Subcutaneous abdominal adipose tissue (tissue), 5 donors: Measurements from ENCODE around the gene RIPOR2.
A peak's percentile ranks its signal among the peaks of the same experiment; 100 is the strongest.

Source experiments
- H3K27ac ChIP-seq: one replicate; pipeline ENCODE4 v1.7.0; 2013; ENCODE audit warnings: low read depth, mild to moderate bottlenecking, inconsistent platforms, low read length, moderate library complexity
- H3K27me3 ChIP-seq, 5 donors: one replicate each; pipeline ENCODE4 v1.7.0; 2013; ENCODE audit warnings: low read length in 5 of 5, inconsistent platforms in 1 of 5; ENCODE audit not compliant: control insufficient read depth in 5 of 5, insufficient read depth in 4 of 5
- H3K36me3 ChIP-seq, 5 donors: one replicate each; pipeline ENCODE4 v1.7.0; 2013; ENCODE audit warnings: low read length in 5 of 5; ENCODE audit not compliant: control insufficient read depth in 5 of 5, insufficient read depth in 5 of 5
- H3K4me1 ChIP-seq, 5 donors: one replicate each; pipeline ENCODE4 v1.7.0; 2013; ENCODE audit warnings: low read length in 5 of 5, mild to moderate bottlenecking in 3 of 5, moderate library complexity in 1 of 5; ENCODE audit not compliant: control insufficient read depth in 5 of 5, insufficient read depth in 5 of 5
- H3K4me3 ChIP-seq, 5 donors: one replicate each; pipeline ENCODE4 v1.7.0; 2013; ENCODE audit warnings: low read length in 5 of 5, low read depth in 1 of 5
- H3K9ac ChIP-seq, 5 donors: one replicate each; pipeline ENCODE4 v1.7.0; 2013; ENCODE audit warnings: low read length in 5 of 5, mild to moderate bottlenecking in 4 of 5, moderate library complexity in 3 of 5
- H3K9me3 ChIP-seq, 5 donors: one replicate each; pipeline ENCODE4 v1.7.0; 2013; ENCODE audit warnings: low read length in 5 of 5; ENCODE audit not compliant: control insufficient read depth in 5 of 5
- donor health status: healthy.
- donor health status: healthy.
- donor health status: healthy.
- donor health status: healthy.
- donor health status: healthy.

The RIPOR2 gene

DNA sequence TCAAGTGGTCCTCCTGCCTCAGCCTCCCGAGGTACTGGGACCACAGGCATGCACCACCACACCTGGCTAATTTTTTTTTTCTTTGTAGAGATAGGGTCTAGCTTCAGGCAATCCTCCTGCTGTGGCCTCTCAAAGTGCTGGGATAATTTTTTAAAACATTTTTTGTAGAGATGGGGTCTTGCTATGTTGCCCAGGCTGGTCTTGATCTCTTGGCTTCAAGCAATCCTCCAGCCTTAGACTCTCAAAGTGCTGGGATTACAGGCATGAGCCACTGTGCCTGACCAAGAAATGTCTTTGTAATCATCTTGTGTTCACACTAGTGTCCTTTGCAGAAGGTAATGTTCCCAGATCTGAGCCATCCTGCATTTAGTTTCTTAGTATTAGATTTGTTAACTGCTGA is 61.6 kb downstream of the RIPOR2 start:
- no peak overlapping the region for H3K27ac ChIP-seq
- H3K9me3 ChIP-seq: peaks cover 0 to 8% (median 5%) of the 10 kb centered on the region in 5 donors
- H3K27me3 ChIP-seq: no peaks in the 10 kb centered on the region
- H3K4me3 ChIP-seq: no peak overlapping the region
- H3K4me1 ChIP-seq: peaks cover 0 to 3% (median 0%) of the 10 kb centered on the region in 5 donors
- H3K9ac ChIP-seq: no peak overlapping the region
- H3K36me3 ChIP-seq: peaks cover 0 to 2% (median 0%) of the 10 kb centered on the region in 5 donors

DNA sequence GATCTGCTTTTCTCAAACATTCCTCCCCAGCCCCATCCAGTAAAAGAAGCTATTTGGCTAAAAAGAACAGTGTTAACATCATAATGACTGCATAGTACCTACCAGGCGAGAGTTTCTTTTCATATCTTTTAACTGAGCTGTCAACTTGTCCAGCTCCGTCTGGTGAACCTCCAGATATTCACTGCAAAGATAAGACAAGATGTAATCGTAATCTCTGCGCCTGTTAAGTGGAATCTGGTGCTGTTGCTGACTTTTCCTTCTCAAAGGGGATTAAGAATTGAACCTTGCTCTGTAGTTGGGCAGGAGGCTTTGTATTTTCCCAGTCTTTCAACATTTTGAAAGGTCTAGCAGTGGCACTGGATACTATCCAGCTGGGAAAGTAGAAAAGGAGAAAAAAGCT is 63.0 kb downstream of the RIPOR2 start:
- H3K4me1 ChIP-seq: peaks cover 0 to 3% (median 0%) of the 10 kb centered on the region in 5 donors
- H3K9me3 ChIP-seq: peaks cover 0 to 6% (median 5%) of the 10 kb centered on the region in 5 donors
- peaks cover 0 to 2% (median 0%) of the 10 kb centered on the region in 5 donors for H3K36me3 ChIP-seq
- H3K4me3 ChIP-seq: no peak overlapping the region
- no peaks in the 10 kb centered on the region for H3K27me3 ChIP-seq
- no peak overlapping the region for H3K9ac ChIP-seq
- no peak overlapping the region for H3K27ac ChIP-seq

DNA sequence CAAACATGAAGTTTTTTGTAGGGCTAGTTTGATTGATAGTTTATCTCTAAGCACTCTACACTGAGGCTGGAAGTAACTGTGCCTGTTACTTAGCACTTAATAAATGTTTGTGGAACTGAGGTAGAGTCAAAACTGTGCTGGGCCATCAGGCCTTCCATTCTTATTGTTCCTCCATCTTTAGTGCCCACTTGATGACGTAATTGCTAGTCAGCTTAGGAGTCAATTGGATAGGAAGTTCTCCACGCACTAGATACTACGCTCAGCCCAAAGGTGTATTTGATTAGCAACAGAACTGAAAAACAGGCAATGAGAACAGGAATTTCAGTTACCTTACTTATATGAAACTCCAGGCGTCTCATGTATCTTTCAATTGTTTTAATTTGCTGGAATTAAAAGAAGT is 67.0 kb downstream of the RIPOR2 start:
- no peaks in the 10 kb centered on the region for H3K27me3 ChIP-seq
- no peaks in the 10 kb centered on the region for H3K9me3 ChIP-seq
- H3K36me3 ChIP-seq: peaks cover 0 to 2% (median 0%) of the 10 kb centered on the region in 5 donors
- H3K27ac ChIP-seq: no peak overlapping the region
- H3K9ac ChIP-seq: no peak overlapping the region
- H3K4me3 ChIP-seq: no peak overlapping the region
- peaks cover 0 to 11% (median 6%) of the 10 kb centered on the region in 5 donors for H3K4me1 ChIP-seq

DNA sequence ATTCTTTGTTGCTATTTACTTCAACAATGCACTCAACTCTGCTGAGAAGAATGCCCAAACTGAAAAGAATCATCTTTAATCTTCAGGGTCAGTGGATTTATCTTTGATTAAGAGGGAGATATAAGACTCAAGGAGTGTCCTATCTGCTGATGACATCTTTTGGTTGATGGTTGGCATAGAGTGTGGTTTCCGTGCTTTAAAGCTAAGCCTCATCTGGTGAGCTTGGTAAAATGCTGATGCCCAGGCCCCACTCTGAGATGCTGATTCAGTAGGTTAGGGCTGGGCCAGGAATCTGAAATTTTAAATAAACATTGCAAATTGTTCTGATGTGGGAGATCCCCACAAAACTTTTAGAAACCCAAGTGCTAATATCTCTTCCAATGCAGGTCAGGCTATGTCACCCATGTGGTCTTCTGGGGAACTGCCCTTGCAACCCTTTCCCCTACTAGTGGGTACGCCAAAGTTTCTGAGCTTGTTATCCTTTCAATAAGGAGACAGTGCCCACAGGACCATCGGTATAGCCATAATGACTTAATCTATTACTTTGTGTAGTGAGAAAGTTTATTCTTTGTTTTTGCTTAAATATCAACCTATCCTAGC is 68.6 kb downstream of the RIPOR2 start:
- Histone ChIP-seq H3K27me3 (no peaks in the 10 kb centered on the region), H3K9me3 (no peaks in the 10 kb centered on the region), H3K9ac (no peak overlapping the region), H3K4me1 (peaks cover 0 to 11% (median 6%) of the 10 kb centered on the region in 5 donors), H3K4me3 (no peak overlapping the region), H3K27ac (no peak overlapping the region), H3K36me3 (peaks cover 0 to under 1% (median 0%) of the 10 kb centered on the region in 5 donors)

DNA sequence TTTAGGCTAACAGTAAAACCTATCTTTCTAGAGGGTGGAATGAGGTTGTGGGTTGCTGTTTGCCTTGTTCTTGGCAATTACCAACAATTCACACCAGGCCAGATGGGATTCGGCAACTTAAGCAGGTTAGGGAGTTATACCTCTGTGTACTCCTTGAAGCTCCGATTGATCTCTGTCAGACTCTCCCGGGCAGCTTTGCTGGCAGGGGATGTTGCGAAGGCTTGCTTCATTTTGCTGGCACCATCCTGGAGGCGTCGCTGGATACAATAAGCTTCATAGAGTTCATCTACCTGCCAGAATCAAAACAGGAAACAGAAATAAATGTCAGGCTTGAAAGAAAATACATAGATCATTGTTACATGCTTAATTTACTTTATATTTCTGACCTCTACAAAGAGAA is 70.6 kb downstream of the RIPOR2 start:
- H3K36me3 ChIP-seq: peaks cover 0 to 4% (median 0%) of the 10 kb centered on the region in 5 donors
- no peak overlapping the region for H3K27ac ChIP-seq
- no peaks in the 10 kb centered on the region for H3K27me3 ChIP-seq
- peaks cover 0 to 11% (median 6%) of the 10 kb centered on the region in 5 donors for H3K4me1 ChIP-seq
- peak overlapping the region in 1 of 5 donors; percentile 31 for H3K9ac ChIP-seq
- H3K4me3 ChIP-seq: no peak overlapping the region
- H3K9me3 ChIP-seq: no peaks in the 10 kb centered on the region

DNA sequence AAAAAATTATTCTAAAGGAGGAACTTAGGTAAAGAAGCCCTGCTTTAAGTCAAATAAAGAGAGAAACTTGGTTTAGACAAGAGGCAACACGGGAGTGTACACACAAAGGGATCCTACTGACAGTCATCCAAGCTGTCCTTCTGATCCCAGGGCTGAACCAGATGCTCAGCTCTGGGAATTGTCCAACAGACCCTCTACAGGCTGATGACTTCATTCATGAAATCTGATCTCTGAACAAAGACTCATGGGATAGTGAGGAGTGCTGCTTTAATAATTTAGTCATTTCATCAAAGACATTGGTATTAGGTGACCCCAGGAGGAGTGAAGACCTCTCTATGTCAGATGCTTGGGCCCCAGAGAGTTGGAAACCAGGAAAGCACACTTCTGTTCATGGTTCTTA is 71.4 kb downstream of the RIPOR2 start:
- Histone ChIP-seq H3K27ac (no peak overlapping the region), H3K4me3 (no peak overlapping the region), H3K36me3 (peaks cover 0 to 4% (median 0%) of the 10 kb centered on the region in 5 donors), H3K9ac (no peak overlapping the region), H3K4me1 (peaks cover 0 to 11% (median 6%) of the 10 kb centered on the region in 5 donors), H3K27me3 (no peaks in the 10 kb centered on the region), H3K9me3 (no peaks in the 10 kb centered on the region)

DNA sequence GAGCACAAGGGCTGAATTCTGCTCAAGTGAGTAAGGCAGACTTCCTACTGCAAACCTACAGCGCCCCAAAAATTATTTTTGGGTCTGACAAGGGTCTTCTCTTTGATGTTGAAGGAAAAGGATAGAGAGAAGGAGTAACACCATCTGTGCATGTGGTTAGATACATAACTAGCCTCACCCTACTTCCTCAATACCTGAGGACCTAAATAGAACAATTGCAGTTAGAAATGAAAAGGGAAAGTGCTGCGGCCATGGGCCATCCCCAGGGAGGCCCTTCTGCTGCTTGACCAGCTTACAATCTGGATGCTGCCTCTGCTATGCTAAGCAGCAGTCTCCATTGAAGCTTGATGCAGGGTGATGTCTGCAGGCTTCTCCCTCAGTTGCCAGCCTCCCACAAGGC is 73.8 kb downstream of the RIPOR2 start:
- H3K4me1 ChIP-seq: peaks cover 4 to 27% (median 22%) of the 10 kb centered on the region in 5 donors
- H3K36me3 ChIP-seq: peaks cover 0 to 4% (median 0%) of the 10 kb centered on the region in 5 donors
- no peak overlapping the region for H3K4me3 ChIP-seq
- H3K9ac ChIP-seq: no peak overlapping the region
- no peaks in the 10 kb centered on the region for H3K9me3 ChIP-seq
- no peak overlapping the region for H3K27ac ChIP-seq
- no peaks in the 10 kb centered on the region for H3K27me3 ChIP-seq

DNA sequence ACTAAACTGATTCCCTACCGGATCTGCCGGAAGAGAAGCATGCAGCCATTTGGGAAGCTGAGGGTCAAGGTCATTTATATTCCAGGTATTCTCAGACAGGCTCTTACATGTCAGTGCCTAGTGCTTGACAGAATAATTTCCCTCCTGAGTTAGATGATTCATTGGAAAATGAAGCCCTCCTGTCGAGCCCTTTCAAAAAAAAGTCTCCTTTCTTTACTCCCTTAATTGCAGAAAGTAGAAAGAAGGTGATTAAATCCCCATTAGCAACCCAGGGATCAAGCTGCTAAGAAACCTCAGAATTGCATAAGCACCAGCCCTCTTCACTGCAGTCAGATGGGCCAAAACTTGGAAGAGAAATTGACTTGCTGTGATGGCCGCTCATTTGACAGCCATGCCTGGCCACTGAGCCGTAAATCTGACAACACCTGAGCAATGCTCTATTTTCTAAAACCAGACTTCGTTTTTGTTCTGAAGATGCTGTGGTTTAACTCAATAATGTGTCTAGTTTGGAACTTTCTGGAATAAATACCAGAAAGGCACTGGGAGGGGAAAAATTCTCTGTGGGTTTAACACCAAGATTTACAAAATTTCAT is 76.1 kb downstream of the RIPOR2 start:
- peaks cover 0 to 4% (median 0%) of the 10 kb centered on the region in 5 donors for H3K36me3 ChIP-seq
- no peaks in the 10 kb centered on the region for H3K9me3 ChIP-seq
- no peak overlapping the region for H3K9ac ChIP-seq
- peaks cover 4 to 26% (median 17%) of the 10 kb centered on the region in 5 donors for H3K4me1 ChIP-seq
- H3K4me3 ChIP-seq: no peak overlapping the region
- no peaks in the 10 kb centered on the region for H3K27me3 ChIP-seq
- no peak overlapping the region for H3K27ac ChIP-seq

DNA sequence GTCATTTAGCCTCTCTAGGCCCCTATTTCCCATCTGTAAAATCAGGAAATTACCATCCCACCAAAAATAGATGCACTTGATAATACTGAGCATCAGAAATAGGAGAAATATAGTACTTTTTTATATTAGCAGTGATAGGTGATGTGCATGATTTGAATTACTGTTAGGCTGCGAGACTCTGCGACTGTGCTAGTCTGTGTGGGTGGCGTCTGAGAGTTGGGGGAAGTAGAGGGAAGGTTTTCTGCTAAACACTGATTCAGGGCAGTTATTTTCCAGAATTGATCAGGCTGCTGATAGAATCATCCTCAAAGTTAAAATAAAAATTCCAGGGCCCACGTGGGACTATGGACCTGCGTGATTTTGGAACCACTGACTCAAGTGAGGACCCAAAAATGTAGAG is 76.6 kb downstream of the RIPOR2 start:
- H3K27me3 ChIP-seq: no peaks in the 10 kb centered on the region
- peaks cover 0 to 4% (median 0%) of the 10 kb centered on the region in 5 donors for H3K36me3 ChIP-seq
- H3K9ac ChIP-seq: no peak overlapping the region
- H3K27ac ChIP-seq: no peak overlapping the region
- H3K4me3 ChIP-seq: no peak overlapping the region
- peaks cover 4 to 26% (median 17%) of the 10 kb centered on the region in 5 donors for H3K4me1 ChIP-seq
- no peaks in the 10 kb centered on the region for H3K9me3 ChIP-seq

DNA sequence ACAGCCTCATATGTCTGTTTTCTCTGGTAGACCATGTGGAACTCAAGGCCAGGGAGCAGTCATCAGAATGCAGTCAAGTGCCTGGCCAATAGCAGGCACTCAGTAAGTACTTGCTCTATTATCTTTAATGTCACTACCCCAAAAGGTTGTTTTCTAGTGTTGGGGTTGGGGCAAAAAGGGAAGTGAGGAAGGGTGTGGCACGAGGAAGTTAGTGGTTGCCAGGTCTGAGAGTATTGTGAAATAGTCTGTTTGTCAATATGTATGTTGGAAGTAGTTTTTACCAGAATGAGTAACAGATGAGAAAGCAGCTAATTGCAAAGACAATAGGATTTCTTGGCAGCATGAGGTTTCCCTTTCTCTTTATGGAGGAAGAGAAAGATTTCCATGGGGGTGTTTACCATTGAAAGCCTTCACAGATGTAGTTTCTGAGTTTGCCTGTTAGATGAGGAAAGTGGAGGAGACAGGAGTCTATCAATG is 77.5 kb downstream of the RIPOR2 start:
- Histone ChIP-seq H3K4me3 (no peak overlapping the region), H3K9ac (no peak overlapping the region), H3K4me1 (peaks cover 4 to 26% (median 17%) of the 10 kb centered on the region in 5 donors), H3K27ac (no peak overlapping the region), H3K27me3 (no peaks in the 10 kb centered on the region), H3K36me3 (peaks cover 0 to 4% (median 0%) of the 10 kb centered on the region in 5 donors), H3K9me3 (no peaks in the 10 kb centered on the region)
